NCI-H446 (cell line): ENCODE data around the gene ZNF200.
"Not testable (repeated sequence)": the region's sequence is repeated elsewhere in the genome, so short reads cannot be mapped to it uniquely, and the experiment has no call there.

Experiments
- DNase-seq, 2 experiments: peaks; one replicate each; lab custom pipeline; 2025; lab: John Stamatoyannopoulos, UW

The ZNF200 gene

GRCh38 chr16:3202903-3203539 is 31.9 kb downstream of the ZNF200 start:
- DNase-seq, result no peak

GRCh38 chr16:3198334-3199072 is 36.5 kb downstream of the ZNF200 start:
- peak in 1 of 2 experiments; percentile 20 for DNase-seq

GRCh38 chr16:3197694-3198333 is 37.1 kb downstream of the ZNF200 start:
- not testable (repeated sequence) for DNase-seq

- peak in 1 of 2 experiments; percentile 52 for DNase-seq
These were observed 39.0 kb downstream of the ZNF200 start for GRCh38 chr16:3195975-3196374.

- DNase-seq, result peak in 1 of 2 experiments; percentile 24
These were observed 40.2 kb downstream of the ZNF200 start for GRCh38 chr16:3194792-3195191.

GRCh38 chr16:3193221-3194212 is 41.4 kb downstream of the ZNF200 start:
- DNase-seq, result no peak

- DNase-seq, result no peak
These were observed 42.4 kb downstream of the ZNF200 start for GRCh38 chr16:3192476-3193019.

- DNase-seq, result no peak
These were observed 44.0 kb downstream of the ZNF200 start for GRCh38 chr16:3190949-3191353.

GRCh38 chr16:3189869-3190268 is 45.1 kb downstream of the ZNF200 start:
- no peak for DNase-seq

GRCh38 chr16:3188925-3189825 is 45.8 kb downstream of the ZNF200 start:
- peak; percentile 16 to 51 for DNase-seq

GRCh38 chr16:3188675-3188924 is 46.4 kb downstream of the ZNF200 start:
- no peak for DNase-seq

- DNase-seq, result peak in 1 of 2 experiments; percentile 48
These were observed 46.9 kb downstream of the ZNF200 start, which contains the start of gene OR1F1 for GRCh38 chr16:3187798-3188674. Gene OR1F1 (plus strand): TSS chr16:3188204.

GRCh38 chr16:3186946-3187690 is 47.8 kb downstream of the ZNF200 start:
- DNase-seq, result no peak

GRCh38 chr16:3183445-3184139 is 51.4 kb downstream of the ZNF200 start:
- DNase-seq, result no peak

GRCh38 chr16:3182608-3183444 is 52.1 kb downstream of the ZNF200 start:
- DNase-seq, result peak in 1 of 2 experiments; percentile 72

GRCh38 chr16:3182293-3182607 is 52.7 kb downstream of the ZNF200 start:
- DNase-seq, result not testable (repeated sequence)

GRCh38 chr16:3180445-3180878 is 54.5 kb downstream of the ZNF200 start:
- peak in 1 of 2 experiments; percentile 68 for DNase-seq
